ENCODE data around the gene TMC4.

DNA sequence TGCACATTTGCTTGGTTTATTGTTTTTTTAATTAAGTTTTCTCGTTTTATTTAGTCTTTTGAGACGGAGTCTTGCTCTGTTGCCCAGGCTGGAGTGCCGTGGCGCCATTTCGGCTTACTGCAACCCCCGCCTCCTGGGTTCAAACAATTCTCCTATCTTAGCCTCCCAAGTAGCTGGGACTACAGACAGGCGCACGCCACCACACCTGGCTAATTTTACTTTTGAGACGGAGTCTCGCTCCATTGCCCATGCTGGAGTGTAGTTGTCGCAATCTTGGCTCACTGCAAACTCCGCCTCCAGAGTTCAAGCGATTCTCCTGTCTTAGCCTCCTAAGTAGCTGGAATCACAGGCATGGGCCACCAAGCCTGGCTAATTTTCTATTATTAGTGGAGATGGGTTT lies 29.0 kb upstream of the TMC4 start:
- TF ChIP-seq POLR2A (IDR thresholded peaks at IDR 0.05): no peak
- TF ChIP-seq, protein P1, sequence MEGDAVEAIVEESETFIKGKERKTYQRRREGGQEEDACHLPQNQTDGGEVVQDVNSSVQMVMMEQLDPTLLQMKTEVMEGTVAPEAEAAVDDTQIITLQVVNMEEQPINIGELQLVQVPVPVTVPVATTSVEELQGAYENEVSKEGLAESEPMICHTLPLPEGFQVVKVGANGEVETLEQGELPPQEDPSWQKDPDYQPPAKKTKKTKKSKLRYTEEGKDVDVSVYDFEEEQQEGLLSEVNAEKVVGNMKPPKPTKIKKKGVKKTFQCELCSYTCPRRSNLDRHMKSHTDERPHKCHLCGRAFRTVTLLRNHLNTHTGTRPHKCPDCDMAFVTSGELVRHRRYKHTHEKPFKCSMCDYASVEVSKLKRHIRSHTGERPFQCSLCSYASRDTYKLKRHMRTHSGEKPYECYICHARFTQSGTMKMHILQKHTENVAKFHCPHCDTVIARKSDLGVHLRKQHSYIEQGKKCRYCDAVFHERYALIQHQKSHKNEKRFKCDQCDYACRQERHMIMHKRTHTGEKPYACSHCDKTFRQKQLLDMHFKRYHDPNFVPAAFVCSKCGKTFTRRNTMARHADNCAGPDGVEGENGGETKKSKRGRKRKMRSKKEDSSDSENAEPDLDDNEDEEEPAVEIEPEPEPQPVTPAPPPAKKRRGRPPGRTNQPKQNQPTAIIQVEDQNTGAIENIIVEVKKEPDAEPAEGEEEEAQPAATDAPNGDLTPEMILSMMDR (IDR thresholded peaks at IDR 0.05 in 4 of 5, conservative IDR thresholded peaks at IDR 0.05 in 1 of 5): no peak

Measured in gastrocnemius medialis (tissue), 4 donors.